H54 (cell line): ENCODE data around the gene NFASC.

ENCODE experiments used
- DNase-seq: peaks from one replicate; pipeline ENCODE4 v3.0.0; 2011; ENCODE audit warnings: low spot score, mixed read lengths; ENCODE audit not compliant: insufficient read length
- FAIRE-seq: peaks from 3 replicates; lab custom pipeline; 2011; peaks lifted over from hg19 to GRCh38; lab: Jason Lieb, UNC
- POLR2A ChIP-seq: IDR thresholded peaks from 2 replicates; pipeline ENCODE4 v1.6.1; 2011; ENCODE audit warnings: low read depth, mild to moderate bottlenecking, low read length

NFASC gene

DNA sequence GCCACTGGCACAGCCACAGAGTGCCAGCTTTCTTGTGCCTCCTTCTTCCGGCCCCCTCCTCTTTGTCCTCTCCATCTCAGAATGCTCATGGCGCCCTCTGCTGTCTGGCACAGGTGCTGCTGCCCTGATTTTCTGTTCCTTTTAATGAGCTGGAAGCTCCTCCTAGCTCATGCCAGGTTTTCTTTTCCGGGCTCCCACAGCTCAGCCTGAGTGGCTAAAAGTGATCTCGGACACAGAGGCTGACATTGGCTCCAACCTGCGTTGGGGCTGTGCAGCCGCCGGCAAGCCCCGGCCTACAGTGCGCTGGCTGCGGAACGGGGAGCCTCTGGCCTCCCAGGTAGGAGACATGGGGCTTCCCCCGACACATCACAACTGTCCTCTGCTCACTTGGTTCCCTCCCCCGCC, 191.0 kb downstream of the NFASC start:
- TF ChIP-seq POLR2A = no peak
- DNase-seq (peak; percentile 80), FAIRE-seq (no peak)

DNA sequence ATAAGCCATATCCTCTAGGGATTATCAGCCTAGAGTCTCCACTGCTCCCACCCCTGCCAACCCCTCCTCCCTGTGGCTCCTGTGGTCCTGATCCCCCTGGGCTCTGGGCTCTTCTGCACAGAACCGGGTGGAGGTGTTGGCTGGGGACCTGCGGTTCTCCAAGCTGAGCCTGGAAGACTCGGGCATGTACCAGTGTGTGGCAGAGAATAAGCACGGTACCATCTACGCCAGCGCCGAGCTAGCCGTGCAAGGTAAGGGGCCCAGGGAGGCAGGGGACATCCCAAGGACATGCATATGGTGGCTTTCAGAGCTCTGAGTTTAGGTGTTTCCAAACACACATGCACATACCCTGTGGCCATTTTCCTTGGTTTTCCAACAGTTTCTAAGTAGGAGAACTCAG, 191.7 kb downstream of the NFASC start:
- FAIRE-seq = no peak

DNA sequence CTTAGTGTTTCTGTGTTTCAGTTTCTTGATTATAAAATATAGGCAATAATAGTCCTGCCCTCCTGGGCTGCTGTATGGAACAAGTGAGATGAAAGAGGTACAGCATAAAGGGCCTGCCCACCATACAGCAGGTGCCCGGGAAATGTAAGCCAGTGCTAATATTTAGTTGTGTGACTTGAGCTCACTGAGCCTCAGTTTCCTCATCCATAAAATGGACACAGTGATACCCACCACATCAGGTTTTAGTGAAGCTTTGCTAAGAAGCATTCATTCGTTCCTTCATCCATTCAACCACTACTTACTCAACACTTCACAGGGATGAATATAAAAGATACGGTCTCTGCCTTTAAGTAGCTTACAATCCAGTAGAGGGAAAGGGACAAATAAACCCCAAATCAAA, 192.2 kb downstream of the NFASC start:
- no peak for TF ChIP-seq POLR2A
- DNase-seq (no peak), FAIRE-seq (no peak)

More for the DNA sequence above, 191.7 kb downstream of the NFASC start:
- no peak for TF ChIP-seq POLR2A
- DNase-seq = no peak

DNA sequence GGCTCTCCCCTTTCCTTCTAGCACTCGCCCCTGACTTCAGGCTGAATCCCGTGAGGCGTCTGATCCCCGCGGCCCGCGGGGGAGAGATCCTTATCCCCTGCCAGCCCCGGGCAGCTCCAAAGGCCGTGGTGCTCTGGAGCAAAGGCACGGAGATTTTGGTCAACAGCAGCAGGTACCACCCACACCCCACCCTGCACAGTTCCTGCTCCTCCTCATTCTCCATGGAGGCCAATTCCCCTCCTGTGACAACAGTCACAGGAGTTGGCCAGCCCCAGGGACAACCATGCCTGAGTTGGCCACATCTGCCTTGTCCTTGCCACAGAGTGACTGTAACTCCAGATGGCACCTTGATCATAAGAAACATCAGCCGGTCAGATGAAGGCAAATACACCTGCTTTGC, 193.6 kb downstream of the NFASC start:
- no peak for TF ChIP-seq POLR2A
- DNase-seq = no peak
- FAIRE-seq = no peak

DNA sequence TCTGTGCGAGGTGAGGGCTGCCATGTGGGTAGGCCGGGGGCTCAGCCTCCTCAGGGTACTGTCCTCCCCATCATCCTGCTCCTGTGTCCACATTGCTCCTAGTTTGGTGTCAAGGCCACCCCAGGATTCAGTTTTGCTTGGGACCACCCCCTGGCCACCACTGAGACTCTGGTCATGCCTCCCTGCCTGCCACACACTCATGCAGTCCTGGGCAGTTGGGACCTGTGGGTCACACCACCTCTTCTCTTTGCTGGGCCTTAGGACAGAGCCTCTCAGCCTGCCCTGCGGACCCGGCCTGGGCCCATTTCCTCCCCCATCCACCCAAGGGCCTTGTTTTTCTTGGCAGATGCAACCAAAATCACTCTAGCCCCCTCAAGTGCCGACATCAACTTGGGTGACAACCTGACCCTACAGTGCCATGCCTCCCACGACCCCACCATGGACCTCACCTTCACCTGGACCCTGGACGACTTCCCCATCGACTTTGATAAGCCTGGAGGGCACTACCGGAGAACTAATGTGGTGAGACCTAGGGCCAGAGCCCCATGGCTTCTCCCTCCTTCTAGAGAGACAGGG, 194.2 kb downstream of the NFASC start:
- TF ChIP-seq POLR2A = no peak
- no peak for FAIRE-seq
- no peak for DNase-seq

DNA sequence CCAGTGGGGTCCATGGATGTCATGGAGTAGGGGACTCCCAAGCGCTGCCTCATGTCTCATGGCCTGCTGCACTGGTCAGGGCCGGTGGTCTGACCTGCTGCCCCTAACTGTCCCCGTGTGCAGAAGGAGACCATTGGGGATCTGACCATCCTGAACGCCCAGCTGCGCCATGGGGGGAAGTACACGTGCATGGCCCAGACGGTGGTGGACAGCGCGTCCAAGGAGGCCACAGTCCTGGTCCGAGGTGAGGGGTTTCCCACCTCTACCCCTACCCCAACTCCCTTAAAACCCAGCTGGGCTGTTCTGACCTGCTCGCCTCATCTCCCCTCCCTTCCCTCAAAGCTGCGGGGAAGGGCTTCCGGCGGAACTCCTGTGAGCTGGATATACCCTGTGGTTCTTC, 195.0 kb downstream of the NFASC start:
- no peak for TF ChIP-seq POLR2A
- no peak for DNase-seq
- no peak for FAIRE-seq

DNA sequence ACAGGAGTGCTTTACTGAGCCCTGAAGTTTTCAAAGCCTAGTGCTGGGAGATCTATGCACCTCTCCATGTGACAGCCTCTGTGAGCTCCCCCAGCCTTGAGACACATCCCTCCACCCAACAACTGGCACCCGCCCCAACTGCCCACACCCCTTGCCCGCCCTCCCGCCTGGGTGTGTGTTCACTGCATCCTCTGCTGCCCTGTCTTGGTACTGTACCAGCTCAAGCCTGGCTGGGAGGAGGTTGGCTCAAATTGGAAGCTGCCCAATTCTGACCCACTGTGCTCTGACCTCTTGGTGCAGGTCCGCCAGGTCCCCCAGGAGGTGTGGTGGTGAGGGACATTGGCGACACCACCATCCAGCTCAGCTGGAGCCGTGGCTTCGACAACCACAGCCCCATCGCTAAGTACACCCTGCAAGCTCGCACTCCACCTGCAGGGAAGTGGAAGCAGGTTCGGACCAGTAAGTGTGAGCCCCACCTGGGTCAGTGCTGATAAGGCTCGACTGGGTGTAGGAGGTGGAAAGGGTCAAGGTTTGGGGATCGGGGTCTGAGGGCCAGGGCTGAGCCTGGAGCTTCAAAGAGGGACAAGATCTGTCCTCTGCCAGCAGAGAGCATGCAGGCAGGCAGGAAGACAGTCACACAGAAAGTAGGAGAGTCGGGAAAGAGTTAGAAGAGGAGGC, 195.6 kb downstream of the NFASC start:
- no peak for TF ChIP-seq POLR2A
- FAIRE-seq (no peak), DNase-seq (no peak)

DNA sequence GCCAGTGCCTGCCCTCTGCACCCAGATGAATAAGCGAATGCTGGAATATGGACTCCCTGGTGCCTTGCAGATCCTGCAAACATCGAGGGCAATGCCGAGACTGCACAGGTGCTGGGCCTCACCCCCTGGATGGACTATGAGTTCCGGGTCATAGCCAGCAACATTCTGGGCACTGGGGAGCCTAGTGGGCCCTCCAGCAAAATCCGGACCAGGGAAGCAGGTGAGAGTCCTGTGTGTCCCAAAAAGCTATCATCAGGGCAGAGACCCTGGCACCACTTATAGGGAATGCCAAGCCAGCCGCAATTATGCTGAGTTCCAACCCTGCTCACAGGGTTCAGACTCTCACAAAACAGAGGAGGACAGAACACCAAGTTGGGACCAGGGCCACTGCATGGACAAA, 196.4 kb downstream of the NFASC start:
- DNase-seq (no peak), FAIRE-seq (no peak)
- no peak for TF ChIP-seq POLR2A

DNA sequence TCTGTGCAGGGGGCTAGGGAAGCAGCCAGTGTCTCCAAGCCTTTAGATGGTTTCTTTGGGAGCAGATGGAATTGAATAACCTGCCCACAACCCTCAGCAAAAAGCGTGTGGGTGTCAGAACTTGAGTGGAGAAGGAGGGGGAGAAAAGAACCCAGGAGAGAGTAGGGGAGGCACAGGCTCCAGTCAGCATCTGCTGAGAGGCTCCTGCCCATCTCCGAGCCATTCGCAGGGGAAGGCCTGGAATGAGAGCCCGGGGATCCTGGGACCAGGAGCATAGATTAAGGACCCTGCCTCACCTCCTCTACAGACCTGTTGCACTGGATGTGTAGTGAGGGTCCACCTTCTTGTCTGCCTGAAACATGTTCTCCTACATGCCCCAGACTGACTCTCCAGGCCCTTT, 197.3 kb downstream of the NFASC start:
- FAIRE-seq (no peak), DNase-seq (no peak)
- no peak for TF ChIP-seq POLR2A

DNA sequence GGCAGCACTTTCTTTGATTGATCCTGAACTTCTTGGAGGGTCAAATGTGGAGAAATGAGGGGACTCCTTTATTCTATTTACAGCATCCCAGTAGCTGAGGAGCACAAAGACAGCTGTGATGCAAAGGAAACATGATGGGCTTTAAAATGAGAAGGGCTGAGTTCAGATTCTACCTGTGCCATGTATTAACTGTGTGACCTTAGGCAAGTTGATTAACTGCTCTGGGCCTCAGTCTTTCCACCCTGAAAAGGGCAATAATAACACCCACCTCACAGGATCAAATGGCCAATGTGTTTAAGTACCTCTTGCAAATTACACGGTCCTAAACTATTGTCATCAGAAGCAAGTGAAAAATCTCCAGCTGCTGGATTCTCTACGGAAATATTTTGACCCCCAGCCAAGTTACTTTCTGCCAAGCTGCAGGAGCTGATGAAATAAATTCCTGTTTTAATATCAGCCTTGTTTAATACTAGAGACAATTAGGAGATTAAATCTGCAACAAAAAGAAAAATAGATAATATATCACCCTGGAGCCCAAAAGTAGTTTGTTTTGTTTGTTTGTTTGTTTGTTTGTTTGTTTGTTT, 197.9 kb downstream of the NFASC start:
- no peak for TF ChIP-seq POLR2A
- no peak for DNase-seq
- no peak for FAIRE-seq

DNA sequence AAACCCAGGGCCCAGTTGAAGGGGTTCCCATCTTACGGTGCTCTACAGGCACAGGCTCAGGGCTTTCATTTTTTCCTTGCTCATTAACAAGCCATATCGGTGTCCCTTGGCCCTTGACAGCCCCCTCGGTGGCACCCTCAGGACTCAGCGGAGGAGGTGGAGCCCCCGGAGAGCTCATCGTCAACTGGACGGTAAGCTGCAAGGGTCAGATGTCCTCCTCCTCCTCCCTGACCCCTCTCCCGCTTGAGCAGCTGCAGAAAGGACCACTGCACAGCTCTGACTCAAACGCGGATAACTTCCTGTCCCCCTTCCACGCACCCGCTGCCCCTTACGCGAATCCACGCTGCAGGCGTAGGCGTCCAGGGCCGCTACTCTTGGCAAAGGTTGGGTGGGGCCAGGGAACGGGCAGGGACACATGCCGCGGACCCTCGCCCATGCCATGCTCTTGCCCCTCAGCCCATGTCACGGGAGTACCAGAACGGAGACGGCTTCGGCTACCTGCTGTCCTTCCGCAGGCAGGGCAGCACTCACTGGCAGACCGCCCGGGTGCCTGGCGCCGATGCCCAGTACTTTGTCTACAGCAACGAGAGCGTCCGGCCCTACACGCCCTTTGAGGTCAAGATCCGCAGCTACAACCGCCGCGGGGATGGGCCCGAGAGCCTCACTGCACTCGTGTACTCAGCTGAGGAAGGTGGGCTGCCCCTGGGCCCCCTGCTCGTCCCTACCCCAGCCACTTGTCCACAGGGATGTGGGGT, 198.9 kb downstream of the NFASC start:
- FAIRE-seq (no peak), DNase-seq (no peak)
- TF ChIP-seq POLR2A = no peak

DNA sequence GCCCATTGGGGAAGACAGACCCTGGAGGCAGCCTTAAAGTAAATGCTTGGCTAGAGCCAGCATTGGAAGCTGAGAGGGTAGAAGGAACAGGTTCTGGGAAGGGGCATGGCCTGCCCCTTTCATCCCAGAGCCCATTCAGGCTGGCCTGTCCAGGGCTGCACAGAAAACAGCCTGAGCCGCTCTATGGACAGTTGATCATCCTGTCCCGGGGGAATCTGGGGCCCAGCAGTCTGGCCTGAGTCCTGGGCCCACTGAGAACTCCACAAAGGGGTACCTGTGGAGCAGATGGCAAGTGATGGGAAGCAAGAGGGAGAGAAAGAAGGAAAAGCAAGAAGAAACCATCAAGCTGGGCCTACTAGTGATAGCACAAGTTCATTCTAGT, 200.4 kb downstream of the NFASC start:
- DNase-seq = no peak
- FAIRE-seq = no peak
- no peak for TF ChIP-seq POLR2A

DNA sequence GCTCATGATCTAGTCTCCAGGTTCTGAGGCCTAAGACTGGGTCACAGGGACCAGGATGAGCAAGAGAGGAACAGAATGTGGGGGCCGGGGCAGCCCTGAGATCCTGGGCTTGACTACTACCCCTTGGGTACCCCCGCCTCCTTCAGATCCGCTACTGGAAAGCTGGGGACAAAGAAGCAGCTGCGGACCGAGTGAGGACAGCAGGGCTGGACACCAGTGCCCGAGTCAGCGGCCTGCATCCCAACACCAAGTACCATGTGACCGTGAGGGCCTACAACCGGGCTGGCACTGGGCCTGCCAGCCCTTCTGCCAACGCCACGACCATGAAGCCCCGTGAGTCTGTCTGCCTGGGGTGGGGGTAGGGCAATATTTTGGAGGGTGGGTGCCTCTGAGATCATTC, 201.1 kb downstream of the NFASC start:
- TF ChIP-seq POLR2A = no peak
- no peak for FAIRE-seq
- DNase-seq = no peak

DNA sequence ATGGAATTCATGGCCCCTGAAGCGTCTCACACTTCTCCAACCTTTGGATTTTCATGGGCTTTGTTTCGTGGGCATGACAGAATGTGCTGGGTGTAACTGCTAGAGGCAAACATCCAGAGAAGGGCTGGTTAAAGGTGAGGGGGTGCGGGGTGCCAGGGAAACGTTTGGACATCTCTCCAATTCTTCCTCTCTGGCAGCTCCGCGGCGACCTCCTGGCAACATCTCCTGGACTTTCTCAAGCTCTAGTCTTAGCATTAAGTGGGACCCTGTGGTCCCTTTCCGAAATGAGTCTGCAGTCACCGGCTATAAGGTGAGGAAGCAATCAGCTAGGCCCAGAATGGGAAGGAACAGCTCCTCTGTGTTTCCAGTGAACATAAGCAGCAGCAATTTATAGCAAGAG, 201.6 kb downstream of the NFASC start:
- DNase-seq (no peak), FAIRE-seq (no peak)
- no peak for TF ChIP-seq POLR2A
